ENCODE data around the gene MPHOSPH9.

The MPHOSPH9 gene

GRCh38 chr12:123132951-123133619 lies 99.9 kb downstream of the MPHOSPH9 start:
- in situ Hi-C loops (cut with HindIII; ENCODE audit: low sequenced_read_pairs) = loop anchor here (5.0 kb wide), 1 partner anchor 76 kb away; no protein-coding TSS in a partner anchor

GRCh38 chr12:123131879-123132402 lies 101.0 kb downstream of the MPHOSPH9 start:
- in situ Hi-C loops (cut with HindIII; ENCODE audit: low sequenced_read_pairs) = loop anchor here (5.0 kb wide), 1 partner anchor 75 kb away; no protein-coding TSS in a partner anchor

- in situ Hi-C loops (cut with HindIII; ENCODE audit: low sequenced_read_pairs) = loop anchor here (5.0 kb wide), 1 partner anchor 74 kb away; no protein-coding TSS in a partner anchor
These were observed 101.6 kb downstream of the MPHOSPH9 start for GRCh38 chr12:123131291-123131832.

GRCh38 chr12:123129621-123130020 lies 103.3 kb downstream of the MPHOSPH9 start:
- in situ Hi-C loops (cut with HindIII; ENCODE audit: low sequenced_read_pairs) = loop anchor here (5.0 kb wide), 1 partner anchor 72 kb away; no protein-coding TSS in a partner anchor

GRCh38 chr12:123127182-123127495 lies 105.8 kb downstream of the MPHOSPH9 start:
- in situ Hi-C loops (cut with HindIII; ENCODE audit: low sequenced_read_pairs) = no loop called here

- in situ Hi-C loops (cut with HindIII; ENCODE audit: low sequenced_read_pairs) = no loop called here
These were observed 106.4 kb downstream of the MPHOSPH9 start for GRCh38 chr12:123126294-123127181.

- in situ Hi-C loops (cut with HindIII; ENCODE audit: low sequenced_read_pairs) = no loop called here
These were observed 110.3 kb downstream of the MPHOSPH9 start for GRCh38 chr12:123122626-123123025.

- in situ Hi-C loops (cut with HindIII; ENCODE audit: low sequenced_read_pairs) = no loop called here
These were observed 111.3 kb downstream of the MPHOSPH9 start for GRCh38 chr12:123121670-123122069.

- in situ Hi-C loops (cut with HindIII; ENCODE audit: low sequenced_read_pairs) = no loop called here
These were observed 112.3 kb downstream of the MPHOSPH9 start for GRCh38 chr12:123120452-123121166.

GRCh38 chr12:123119808-123120207 lies 113.1 kb downstream of the MPHOSPH9 start:
- in situ Hi-C loops (cut with HindIII; ENCODE audit: low sequenced_read_pairs) = loop anchor here (5.0 kb wide), 1 partner anchor 47 kb away; no protein-coding TSS in a partner anchor

GRCh38 chr12:123118497-123118896 lies 114.4 kb downstream of the MPHOSPH9 start:
- in situ Hi-C loops (cut with HindIII; ENCODE audit: low sequenced_read_pairs) = loop anchor here (5.0 kb wide), 1 partner anchor 49 kb away; no protein-coding TSS in a partner anchor

GRCh38 chr12:123115409-123116121 lies 117.4 kb downstream of the MPHOSPH9 start:
- in situ Hi-C loops (cut with HindIII; ENCODE audit: low sequenced_read_pairs) = loop anchor here (5.0 kb wide), 1 partner anchor 52 kb away; no protein-coding TSS in a partner anchor

GRCh38 chr12:123114304-123115083 lies 118.4 kb downstream of the MPHOSPH9 start:
- in situ Hi-C loops (cut with HindIII; ENCODE audit: low sequenced_read_pairs) = loop anchor here (5.0 kb wide), 1 partner anchor 53 kb away; no protein-coding TSS in a partner anchor

GRCh38 chr12:123113026-123113425 lies 119.9 kb downstream of the MPHOSPH9 start:
- in situ Hi-C loops (cut with HindIII; ENCODE audit: low sequenced_read_pairs) = no loop called here

GRCh38 chr12:123111498-123112165 lies 121.3 kb downstream of the MPHOSPH9 start:
- in situ Hi-C loops (cut with HindIII; ENCODE audit: low sequenced_read_pairs) = no loop called here

GRCh38 chr12:123109319-123109772 lies 123.6 kb downstream of the MPHOSPH9 start:
- in situ Hi-C loops (cut with HindIII; ENCODE audit: low sequenced_read_pairs) = no loop called here

GRCh38 chr12:123108682-123109066 lies 124.3 kb downstream of the MPHOSPH9 start:
- in situ Hi-C loops (cut with HindIII; ENCODE audit: low sequenced_read_pairs) = no loop called here

- in situ Hi-C loops (cut with HindIII; ENCODE audit: low sequenced_read_pairs) = no loop called here
These were observed 124.8 kb downstream of the MPHOSPH9 start for GRCh38 chr12:123107926-123108681.
